ENCODE results near the gene PPFIBP1. TPM values are rescaled to one million over a fixed set of nuclear protein-coding genes. Genes with fewer than 3 reads are reported as not detected.

Gene PPFIBP1
- total and polyA plus RNA-seq, 2 experiments from 2014 or later: 23.5 to 30.9 TPM

- TF ChIP-seq CTCF (IDR thresholded peaks at IDR 0.05; ENCODE audit: low read depth, low read length): peak; percentile 93
- Histone ChIP-seq H3K9me3 (ENCODE audit: low read depth) (no peaks in the 10 kb centered on the region), H3K4me1 (ENCODE audit: low read depth) (no peaks in the 10 kb centered on the region), H3K36me3 (no peaks in the 10 kb centered on the region), H3K27me3 (no peaks in the 10 kb centered on the region), H3K4me3 (no peak overlapping the region), H3K27ac (no peak overlapping the region)
- peak; percentile 78 to 93 for DNase-seq (ENCODE audit: low read depth in 1 of 2, low spot score in 1 of 2)
Observed at GRCh38 chr12:27703720-27704452, 179.9 kb downstream of the PPFIBP1 start.

- TF ChIP-seq CTCF (IDR thresholded peaks at IDR 0.05; ENCODE audit: low read depth, low read length): no peak
- no peak for DNase-seq (ENCODE audit: low read depth in 1 of 2, low spot score in 1 of 2)
- no peak overlapping the region for H3K27ac ChIP-seq
- no peaks in the 10 kb centered on the region for H3K27me3 ChIP-seq
- no peaks in the 10 kb centered on the region for H3K4me1 ChIP-seq (ENCODE audit: low read depth)
- H3K9me3 ChIP-seq (ENCODE audit: low read depth): no peaks in the 10 kb centered on the region
- no peaks in the 10 kb centered on the region for H3K36me3 ChIP-seq
- no peak overlapping the region for H3K4me3 ChIP-seq
Observed at GRCh38 chr12:27705263-27705662, 181.3 kb downstream of the PPFIBP1 start.

- no peak for TF ChIP-seq CTCF (IDR thresholded peaks at IDR 0.05; ENCODE audit: low read depth, low read length)
- Histone ChIP-seq H3K36me3 (no peaks in the 10 kb centered on the region), H3K4me3 (no peak overlapping the region), H3K4me1 (ENCODE audit: low read depth) (no peaks in the 10 kb centered on the region), H3K9me3 (ENCODE audit: low read depth) (no peaks in the 10 kb centered on the region), H3K27ac (no peak overlapping the region), H3K27me3 (no peaks in the 10 kb centered on the region)
- DNase-seq (ENCODE audit: low read depth in 1 of 2, low spot score in 1 of 2): no peak
Observed at GRCh38 chr12:27707216-27707615, 183.2 kb downstream of the PPFIBP1 start.

- Histone ChIP-seq H3K27me3 (no peaks in the 10 kb centered on the region), H3K4me3 (no peak overlapping the region), H3K27ac (no peak overlapping the region), H3K9me3 (ENCODE audit: low read depth) (no peaks in the 10 kb centered on the region), H3K36me3 (no peaks in the 10 kb centered on the region), H3K4me1 (ENCODE audit: low read depth) (no peaks in the 10 kb centered on the region)
- DNase-seq (ENCODE audit: low read depth in 1 of 2, low spot score in 1 of 2): no peak
- TF ChIP-seq CTCF (IDR thresholded peaks at IDR 0.05; ENCODE audit: low read depth, low read length): no peak
Observed at GRCh38 chr12:27709212-27709931, 185.4 kb downstream of the PPFIBP1 start.

GRCh38 chr12:27709932-27710591, 186.1 kb downstream of the PPFIBP1 start:
- DNase-seq (ENCODE audit: low read depth in 1 of 2, low spot score in 1 of 2): peak; percentile 6 to 68
- TF ChIP-seq CTCF (IDR thresholded peaks at IDR 0.05; ENCODE audit: low read depth, low read length): no peak
- no peaks in the 10 kb centered on the region for H3K27me3 ChIP-seq
- peak overlapping the region; percentile 89 for H3K27ac ChIP-seq
- H3K4me1 ChIP-seq (ENCODE audit: low read depth): no peaks in the 10 kb centered on the region
- H3K9me3 ChIP-seq (ENCODE audit: low read depth): no peaks in the 10 kb centered on the region
- H3K4me3 ChIP-seq: peak overlapping the region; percentile 68
- H3K36me3 ChIP-seq: no peaks in the 10 kb centered on the region

Measured in cardiac muscle cell (in vitro differentiated cells and primary cell).